ENCODE results near the gene QKI. TPM values are rescaled to one million over a fixed set of nuclear protein-coding genes. Genes with fewer than 3 reads are reported as not detected.
A peak's percentile ranks its signal among the peaks of the same experiment; 100 is the strongest.
"Not testable (repeated sequence)": the region's sequence is repeated elsewhere in the genome, so short reads cannot be mapped to it uniquely, and the experiment has no call there.

QKI gene
- total and polyA plus RNA-seq, 8 donors: 136 to 195 (median 158) TPM

GRCh38 chr6:163470611-163471010 is 56.1 kb downstream of the QKI start:
- no peak for TF ChIP-seq CTCF (IDR thresholded peaks at IDR 0.05)
- Histone ChIP-seq H3K27me3 (no peaks in the 10 kb centered on the region), H3K9me3 (peaks cover 0 to 10% of the 10 kb centered on the region in 2 donors), H3K27ac (no peak overlapping the region), H3K36me3 (peaks cover 0 to 9% of the 10 kb centered on the region in 2 donors), H3K4me1 (peaks cover 0 to 32% of the 10 kb centered on the region in 2 donors), H3K4me3 (no peak overlapping the region)
- DNase-seq: no peak
- no peak for ATAC-seq
- intact Hi-C loops (cut with DNase I): no loop called here

GRCh38 chr6:163474581-163474980 is 60.1 kb downstream of the QKI start:
- peaks cover 0 to 10% of the 10 kb centered on the region in 2 donors for H3K9me3 ChIP-seq
- intact Hi-C loops (cut with DNase I): no loop called here
- no peak overlapping the region for H3K27ac ChIP-seq
- H3K27me3 ChIP-seq: no peaks in the 10 kb centered on the region
- H3K4me3 ChIP-seq: no peak overlapping the region
- ATAC-seq: no peak
- DNase-seq: no peak
- H3K36me3 ChIP-seq: peaks cover 0 to 23% of the 10 kb centered on the region in 2 donors
- no peak for TF ChIP-seq CTCF (IDR thresholded peaks at IDR 0.05)
- peaks cover 0 to 4% of the 10 kb centered on the region in 2 donors for H3K4me1 ChIP-seq

- peak in 1 of 4 donors; percentile 10 for DNase-seq
- H3K27me3 ChIP-seq; H3K4me3 ChIP-seq; intact Hi-C loops (cut with DNase I); H3K27ac ChIP-seq; H3K9me3 ChIP-seq; ATAC-seq; H3K4me1 ChIP-seq: not testable (repeated sequence)
- H3K36me3 ChIP-seq: peaks cover 0 to 22% of the 10 kb centered on the region in 2 donors
Observed at GRCh38 chr6:163476946-163477345, 62.4 kb downstream of the QKI start.

GRCh38 chr6:163483107-163483506 is 68.6 kb downstream of the QKI start:
- peaks cover 0 to 33% of the 10 kb centered on the region in 2 donors for H3K4me1 ChIP-seq
- H3K36me3 ChIP-seq: peaks cover 0 to 22% of the 10 kb centered on the region in 2 donors
- no peaks in the 10 kb centered on the region for H3K27me3 ChIP-seq
- intact Hi-C loops (cut with DNase I): no loop called here
- no peak overlapping the region for H3K27ac ChIP-seq
- no peaks in the 10 kb centered on the region for H3K9me3 ChIP-seq
- ATAC-seq (no peak), DNase-seq (no peak)
- TF ChIP-seq CTCF (IDR thresholded peaks at IDR 0.05): no peak
- H3K4me3 ChIP-seq: no peak overlapping the region

GRCh38 chr6:163485388-163485851 is 70.9 kb downstream of the QKI start:
- H3K36me3 ChIP-seq: peaks cover 0 to under 1% of the 10 kb centered on the region in 2 donors
- no peaks in the 10 kb centered on the region for H3K9me3 ChIP-seq
- no peaks in the 10 kb centered on the region for H3K27me3 ChIP-seq
- H3K27ac ChIP-seq: no peak overlapping the region
- peaks cover 5 to 50% of the 10 kb centered on the region in 2 donors for H3K4me1 ChIP-seq
- no peak for DNase-seq
- H3K4me3 ChIP-seq: no peak overlapping the region
- ATAC-seq: no peak
- intact Hi-C loops (cut with DNase I): no loop called here
- TF ChIP-seq CTCF (IDR thresholded peaks at IDR 0.05): no peak

DNA sequence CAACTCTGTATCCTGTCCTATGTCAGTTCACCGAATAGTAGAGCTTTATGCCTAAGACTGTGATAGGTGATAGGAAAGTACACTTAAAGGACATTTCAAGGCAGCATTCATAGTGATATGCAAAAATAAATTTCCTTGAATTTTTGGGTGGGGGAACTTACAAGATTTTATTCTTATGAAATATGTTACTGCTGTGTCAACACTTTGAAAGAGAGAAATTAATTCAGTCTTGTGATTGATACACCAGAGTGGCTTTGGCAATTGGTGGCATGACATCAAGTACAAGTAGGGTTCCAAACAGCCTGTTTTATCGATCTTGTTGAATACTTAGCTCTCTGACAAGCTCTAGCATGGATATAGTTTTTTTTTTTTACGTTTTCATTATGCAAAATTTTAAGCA is 72.3 kb downstream of the QKI start:
- no peak for TF ChIP-seq CTCF (IDR thresholded peaks at IDR 0.05)
- DNase-seq (no peak), ATAC-seq (no peak)
- Histone ChIP-seq H3K36me3 (no peaks in the 10 kb centered on the region), H3K27me3 (no peaks in the 10 kb centered on the region), H3K4me3 (no peak overlapping the region), H3K27ac (no peak overlapping the region), H3K4me1 (peaks cover 5 to 63% of the 10 kb centered on the region in 2 donors), H3K9me3 (no peaks in the 10 kb centered on the region)
- intact Hi-C loops (cut with DNase I): no loop called here
